ENCODE measurements around the gene KCNK6.

Gene KCNK6

GRCh38 chr19:38367041-38367440, 47.4 kb downstream of the KCNK6 start:
- DNase-seq = no peak
- Histone ChIP-seq H3K36me3 (no peaks in the 10 kb centered on the region), H3K4me3 (ENCODE audit: low read depth, low read length) (no peak overlapping the region), H3K9me3 (no peaks in the 10 kb centered on the region), H3K4me1 (no peaks in the 10 kb centered on the region), H3K27me3 (no peaks in the 10 kb centered on the region)
- TF ChIP-seq CTCF (IDR thresholded peaks at IDR 0.05; ENCODE audit: low read depth, low read length) = no peak

GRCh38 chr19:38369584-38369983, 49.9 kb downstream of the KCNK6 start:
- Histone ChIP-seq H3K9me3 (no peaks in the 10 kb centered on the region), H3K4me1 (no peaks in the 10 kb centered on the region), H3K36me3 (no peaks in the 10 kb centered on the region), H3K27me3 (no peaks in the 10 kb centered on the region), H3K4me3 (ENCODE audit: low read depth, low read length) (no peak overlapping the region)
- DNase-seq = no peak
- TF ChIP-seq CTCF (IDR thresholded peaks at IDR 0.05; ENCODE audit: low read depth, low read length) = no peak

GRCh38 chr19:38370299-38370698, 50.7 kb downstream of the KCNK6 start:
- Histone ChIP-seq H3K9me3 (no peaks in the 10 kb centered on the region), H3K36me3 (no peaks in the 10 kb centered on the region), H3K27me3 (no peaks in the 10 kb centered on the region), H3K4me3 (ENCODE audit: low read depth, low read length) (no peak overlapping the region), H3K4me1 (no peaks in the 10 kb centered on the region)
- TF ChIP-seq CTCF (IDR thresholded peaks at IDR 0.05; ENCODE audit: low read depth, low read length) = no peak
- no peak for DNase-seq

GRCh38 chr19:38371081-38371480, 51.4 kb downstream of the KCNK6 start:
- H3K27me3 ChIP-seq = no peaks in the 10 kb centered on the region
- H3K36me3 ChIP-seq = peaks cover 2% of the 10 kb centered on the region
- H3K9me3 ChIP-seq = no peaks in the 10 kb centered on the region
- TF ChIP-seq CTCF (IDR thresholded peaks at IDR 0.05; ENCODE audit: low read depth, low read length) = no peak
- no peaks in the 10 kb centered on the region; the same call in 1 of the 2 replicates for H3K4me1 ChIP-seq
- H3K4me3 ChIP-seq (ENCODE audit: low read depth, low read length) = no peak overlapping the region
- no peak for DNase-seq

GRCh38 chr19:38373907-38374331, 54.3 kb downstream of the KCNK6 start:
- Histone ChIP-seq H3K36me3 (peaks cover 18% of the 10 kb centered on the region), H3K4me3 (ENCODE audit: low read depth, low read length) (peak overlapping the region; percentile 99), H3K27me3 (no peaks in the 10 kb centered on the region), H3K4me1 (no peaks in the 10 kb centered on the region; the same call in 1 of the 2 replicates), H3K9me3 (no peaks in the 10 kb centered on the region)
- DNase-seq = no peak
- no peak for TF ChIP-seq CTCF (IDR thresholded peaks at IDR 0.05; ENCODE audit: low read depth, low read length)

- DNase-seq = peak; percentile 99
- no peaks in the 10 kb centered on the region for H3K9me3 ChIP-seq
- H3K4me3 ChIP-seq (ENCODE audit: low read depth, low read length) = peak within 1 kb of the TSS; percentile 99
- TF ChIP-seq CTCF (IDR thresholded peaks at IDR 0.05; ENCODE audit: low read depth, low read length) = peak; percentile 21; the same call in 1 of the 2 replicates
- peaks cover 24% of the 10 kb centered on the region for H3K36me3 ChIP-seq
- H3K27me3 ChIP-seq = no peaks in the 10 kb centered on the region
- no peaks in the 10 kb centered on the region; the same call in 1 of the 2 replicates for H3K4me1 ChIP-seq
These were observed 54.9 kb downstream of the KCNK6 start, which contains the start of gene PSMD8 for GRCh38 chr19:38374332-38375097. Gene PSMD8, plus strand, starts transcription at chr19:38374571. Its CDS starts 31 bp downstream, at chr19:38374602.
